Skeletal muscle satellite cell (primary cell): ENCODE measurements around the gene CRYBB2. TPM values are rescaled to one million over a fixed set of nuclear protein-coding genes. Genes with fewer than 3 reads are reported as not detected.
"Not testable (repeated sequence)": the region's sequence is repeated elsewhere in the genome, so short reads cannot be mapped to it uniquely, and the experiment has no call there.

Experiments used
- H3K27me3 ChIP-seq: 2 replicates; pipeline ENCODE4 v1.7.0; 2013; ENCODE audit warnings: low read length; ENCODE audit not compliant: control insufficient read depth, insufficient read depth
- H3K36me3 ChIP-seq: 2 replicates; pipeline ENCODE4 v1.7.0; 2013; ENCODE audit warnings: mild to moderate bottlenecking, control low read depth, low read length; ENCODE audit not compliant: insufficient read depth
- H3K4me1 ChIP-seq: 2 replicates; pipeline ENCODE4 v1.7.0; 2013; ENCODE audit warnings: low read length; ENCODE audit not compliant: control insufficient read depth, insufficient read depth
- H3K4me2 ChIP-seq: 2 replicates; pipeline ENCODE4 v1.7.0; 2013; ENCODE audit warnings: mild to moderate bottlenecking, low read length
- H3K4me3 ChIP-seq: 2 replicates; pipeline ENCODE4 v1.7.0; 2013; ENCODE audit warnings: low read length
- H3K9ac ChIP-seq: 2 replicates; pipeline ENCODE4 v1.7.0; 2013; ENCODE audit warnings: mild to moderate bottlenecking, low read depth, low read length, moderate library complexity
- H3K9me3 ChIP-seq: replicated peaks from 2 replicates; pipeline ENCODE4 v1.7.0; 2013; ENCODE audit warnings: mild to moderate bottlenecking, control low read depth, low read length
- small RNA-seq: library from RNA; depleted of rRNA; stranded (forward); fragments of <200 nt; gene quantifications from one replicate; pipeline ENCODE3, GENCODE V24; 2012

Gene CRYBB2

DNA sequence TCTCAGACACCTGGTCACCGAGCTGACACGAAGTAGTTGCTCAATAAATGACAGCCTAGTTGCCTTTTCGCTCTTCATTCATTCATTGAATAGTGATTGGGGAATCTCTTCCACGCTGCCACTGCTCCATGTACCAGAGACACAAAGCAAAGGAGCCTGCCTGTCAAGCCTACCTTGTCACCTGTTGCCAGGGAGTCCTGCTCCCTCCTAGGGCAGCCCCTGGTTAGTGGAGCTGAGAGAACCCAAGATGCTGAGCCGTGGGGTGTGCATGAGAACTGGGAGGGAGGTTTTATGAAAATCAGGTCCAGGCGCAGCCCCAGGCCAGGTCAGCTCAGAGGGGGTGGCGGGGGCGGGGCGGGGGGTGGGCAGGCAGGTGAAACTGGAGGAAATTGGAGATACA is 18.6 kb downstream of the CRYBB2 start:
- H3K9me3 ChIP-seq, H3K4me1 ChIP-seq, H3K27me3 ChIP-seq, H3K9ac ChIP-seq, H3K4me2 ChIP-seq, H3K4me3 ChIP-seq, H3K36me3 ChIP-seq: not testable (repeated sequence)

DNA sequence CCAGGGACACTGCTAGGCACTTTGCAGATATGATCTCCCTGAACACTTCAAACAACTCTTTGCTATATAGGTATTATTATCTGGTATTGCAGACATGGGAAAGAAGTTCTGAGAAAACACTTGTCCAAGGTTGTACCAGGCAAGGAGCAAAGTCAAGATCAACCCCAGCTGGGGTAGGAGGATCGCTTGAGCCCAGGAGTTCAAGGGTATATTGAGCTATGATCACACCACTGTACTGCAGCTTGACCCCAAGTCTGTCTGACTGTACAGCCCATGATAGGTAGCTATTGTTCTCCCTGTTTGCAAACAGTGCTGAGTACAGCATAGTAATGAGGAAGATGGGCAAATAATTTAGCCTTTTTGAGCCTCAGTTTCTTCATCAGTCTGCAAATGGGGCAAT is 35.7 kb downstream of the CRYBB2 start:
- H3K4me2 ChIP-seq, H3K27me3 ChIP-seq, H3K4me3 ChIP-seq, H3K9me3 ChIP-seq, H3K36me3 ChIP-seq, H3K4me1 ChIP-seq, H3K9ac ChIP-seq: not testable (repeated sequence)

DNA sequence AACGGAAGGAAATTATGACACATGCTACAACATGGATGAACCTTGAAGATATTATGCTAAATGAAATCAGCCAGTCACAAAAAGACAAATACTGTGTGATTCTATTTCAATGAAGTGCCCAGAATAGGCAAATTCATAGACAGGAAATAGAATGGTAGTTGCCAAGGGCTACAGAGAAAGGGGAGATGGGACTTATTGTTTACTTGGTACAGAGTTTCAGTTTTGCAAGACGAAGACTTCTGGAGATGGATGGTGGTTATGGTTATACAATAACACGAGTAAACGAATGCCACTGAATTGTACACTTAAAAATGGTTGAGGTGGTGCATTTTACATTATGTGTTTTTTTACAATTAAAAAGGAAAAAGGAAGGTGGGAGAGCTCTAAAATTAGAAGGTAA is 48.1 kb downstream of the CRYBB2 start:
- H3K9me3 ChIP-seq, H3K4me2 ChIP-seq, H3K36me3 ChIP-seq, H3K4me1 ChIP-seq, H3K4me3 ChIP-seq, H3K9ac ChIP-seq: not testable (repeated sequence)
- peaks cover 13% of the 10 kb centered on the region for H3K27me3 ChIP-seq

DNA sequence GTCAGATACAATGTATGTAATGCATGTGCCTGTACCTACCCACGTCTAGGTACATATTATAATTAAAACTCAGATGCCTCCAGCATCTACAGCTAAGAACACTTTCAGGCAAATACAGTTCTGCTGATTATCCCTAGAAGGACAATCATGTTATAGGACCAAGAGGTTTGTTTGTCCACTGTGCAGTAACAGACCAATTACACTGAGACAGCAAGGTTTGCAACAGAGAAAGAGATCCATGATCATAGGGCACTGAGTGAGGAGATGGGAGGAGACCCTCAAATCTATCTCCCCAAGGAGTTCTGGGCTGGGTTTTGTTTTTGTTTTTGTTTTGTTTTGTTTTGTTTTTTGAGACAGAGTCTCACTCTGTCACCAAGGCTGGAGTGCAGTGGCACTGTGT is 49.5 kb downstream of the CRYBB2 start:
- H3K4me1 ChIP-seq, H3K36me3 ChIP-seq, H3K9ac ChIP-seq, H3K4me3 ChIP-seq, H3K4me2 ChIP-seq, H3K9me3 ChIP-seq: not testable (repeated sequence)
- peaks cover 13% of the 10 kb centered on the region for H3K27me3 ChIP-seq

DNA sequence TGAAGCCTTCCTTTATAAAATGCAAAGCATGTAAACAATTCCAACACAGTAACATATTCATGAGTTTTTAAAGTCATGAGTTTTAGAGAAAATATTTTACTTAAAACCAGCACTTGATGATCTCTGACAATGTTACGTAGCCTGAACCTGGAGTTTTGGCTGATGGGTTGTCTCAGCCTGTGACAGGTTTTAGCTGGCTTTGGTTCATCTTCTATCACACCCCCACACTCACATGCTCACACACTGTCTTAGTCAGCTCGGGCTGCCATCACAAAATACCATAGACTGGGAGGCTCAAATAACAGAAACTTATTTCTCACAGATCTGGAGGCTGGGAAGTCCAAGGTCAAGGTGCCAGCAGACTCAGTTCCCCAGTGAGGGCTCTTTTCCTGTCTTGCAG is 50.6 kb downstream of the CRYBB2 start:
- not testable (repeated sequence) for H3K4me1 ChIP-seq, H3K9me3 ChIP-seq, H3K36me3 ChIP-seq, H3K27me3 ChIP-seq, H3K4me3 ChIP-seq, H3K4me2 ChIP-seq, H3K9ac ChIP-seq

DNA sequence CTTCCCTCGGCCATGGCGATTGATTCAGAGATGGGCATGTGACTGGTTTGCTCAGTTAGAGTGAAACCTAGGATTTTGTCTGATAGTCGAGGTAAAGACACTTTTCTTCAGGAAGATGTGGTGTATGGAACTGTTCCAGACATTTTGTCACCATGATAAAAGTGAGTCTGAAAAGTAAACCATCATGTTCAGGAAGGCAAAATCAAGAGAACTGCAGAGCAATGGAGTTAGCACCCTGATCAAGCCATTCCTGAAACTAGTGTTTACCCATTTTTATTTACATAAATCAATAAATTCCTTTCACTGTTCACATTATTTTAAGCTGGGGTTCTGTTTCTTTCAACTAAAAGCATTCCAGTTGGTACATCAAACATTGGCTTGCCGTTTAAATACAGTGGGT is 53.8 kb downstream of the CRYBB2 start:
- not testable (repeated sequence) for H3K4me3 ChIP-seq, H3K9ac ChIP-seq, H3K36me3 ChIP-seq, H3K4me1 ChIP-seq, H3K4me2 ChIP-seq, H3K9me3 ChIP-seq, H3K27me3 ChIP-seq

DNA sequence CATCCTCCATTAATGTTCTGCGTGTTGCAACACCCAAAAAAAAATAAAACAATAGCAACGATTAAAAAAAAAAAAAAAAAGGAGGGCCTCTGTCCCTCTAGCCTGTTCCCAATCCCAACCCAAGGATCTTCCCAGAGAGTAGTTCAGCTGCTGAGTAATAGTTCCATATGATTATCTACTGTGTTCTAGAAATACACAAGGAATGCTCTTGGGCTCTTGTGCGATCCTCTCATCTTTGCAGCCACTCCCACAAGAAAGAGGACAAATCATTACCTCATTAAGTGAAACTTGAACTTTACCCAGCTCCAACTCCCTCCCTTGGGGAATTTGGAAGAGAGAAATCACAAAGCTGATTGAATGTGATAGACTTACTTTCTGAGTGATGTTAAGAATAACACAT is 54.5 kb downstream of the CRYBB2 start:
- H3K4me3 ChIP-seq, H3K9ac ChIP-seq, H3K27me3 ChIP-seq, H3K4me2 ChIP-seq, H3K9me3 ChIP-seq, H3K4me1 ChIP-seq, H3K36me3 ChIP-seq: not testable (repeated sequence)

DNA sequence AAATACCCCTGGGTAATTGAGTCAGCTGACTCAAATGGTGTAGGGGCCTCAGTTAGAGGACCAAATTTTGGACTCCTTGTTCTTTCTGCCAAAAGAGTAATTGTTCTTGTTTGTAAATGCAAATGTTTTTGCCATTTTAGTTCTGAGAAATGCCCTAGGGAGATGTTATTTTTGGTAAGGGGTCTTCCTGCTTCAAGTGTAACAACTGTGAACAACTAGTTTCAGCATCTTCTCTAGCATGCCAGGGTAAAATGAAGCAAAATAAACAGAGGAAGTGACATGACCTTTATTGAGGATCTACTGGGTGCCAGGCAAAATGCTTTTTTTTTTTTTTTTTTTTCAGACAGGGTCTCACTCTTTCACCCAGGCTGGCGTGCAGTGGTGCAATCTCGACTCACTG is 60.7 kb downstream of the CRYBB2 start:
- H3K9ac ChIP-seq, H3K9me3 ChIP-seq, H3K36me3 ChIP-seq, H3K4me1 ChIP-seq, H3K4me2 ChIP-seq, H3K4me3 ChIP-seq: not testable (repeated sequence)
- H3K27me3 ChIP-seq = peaks cover 43% of the 10 kb centered on the region

Small RNAs within 50 kb of the gene (small RNA-seq; reads per million reads assigned to genes)
- not detected for gene Z99916.2
